ENCODE data around the gene ATP9B. TPM values are rescaled to one million over a fixed set of nuclear protein-coding genes. Genes with fewer than 3 reads are reported as not detected.

The ATP9B gene
- total RNA-seq, 2 donors from 2014 or later: 29.1 to 38.1 TPM

DNA sequence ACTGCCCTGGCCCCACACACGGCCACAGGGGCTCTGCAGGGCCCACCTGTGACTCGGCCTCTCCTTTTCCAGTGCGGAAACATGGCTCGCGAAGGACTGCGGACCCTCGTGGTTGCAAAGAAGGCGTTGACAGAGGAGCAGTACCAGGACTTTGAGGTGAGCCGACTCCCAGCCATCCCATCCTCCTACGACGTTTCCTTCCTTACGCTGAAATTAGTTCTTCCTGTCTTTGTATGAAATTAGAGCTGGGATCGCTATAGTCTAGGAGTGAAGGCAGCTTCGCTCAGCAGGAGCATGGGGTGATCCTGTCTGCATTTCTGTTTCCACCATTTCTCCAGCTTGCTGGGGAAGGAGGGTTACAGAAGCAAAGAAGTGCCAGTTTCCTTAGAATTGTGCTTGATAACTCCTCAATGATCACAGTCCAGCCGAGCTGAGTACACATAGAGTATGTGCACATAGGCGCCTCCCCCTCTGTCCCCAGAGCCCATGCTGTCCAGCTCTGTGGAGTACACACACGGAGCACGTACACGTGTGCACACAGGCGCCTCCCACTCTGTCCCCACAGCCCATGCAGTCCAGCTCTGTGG, 267.5 kb downstream of the ATP9B start:
- Mint-ChIP-seq H3K9me3 (no peaks in the 10 kb centered on the region), H3K27me3 (ENCODE audit: insufficient read depth) (no peaks in the 10 kb centered on the region), H3K36me3 (ENCODE audit: low read depth) (peaks cover 32% of the 10 kb centered on the region), H3K4me3 (no peak overlapping the region), H3K4me1 (no peaks in the 10 kb centered on the region), H3K27ac (no peak overlapping the region)
- no peaks in the 10 kb centered on the region for H3K27me3 ChIP-seq (ENCODE audit: control insufficient read depth, insufficient read depth, low read length, poor library complexity, severe bottlenecking)
- TF ChIP-seq CTCF (conservative IDR thresholded peaks at IDR 0.05): no peak
- H3K27ac ChIP-seq (ENCODE audit: low read depth, low read length): no peak overlapping the region
- no peaks in the 10 kb centered on the region for H3K9me3 ChIP-seq (ENCODE audit: control insufficient read depth, low read length)
- no peak overlapping the region for H3K9ac ChIP-seq (ENCODE audit: extremely low read depth, low read length, poor library complexity, severe bottlenecking)
- no peak for DNase-seq
- no peaks in the 10 kb centered on the region for H3K4me1 ChIP-seq (ENCODE audit: control insufficient read depth, insufficient read depth, low read length)
- WGBS, 2 experiments (ENCODE audit: insufficient coverage in 1 of 2, insufficient read length in 1 of 2): 93 to 95% methylated on average over 16 to 20 of the region's 20 CpGs
- no peaks in the 10 kb centered on the region for H3K36me3 ChIP-seq (ENCODE audit: control insufficient read depth, insufficient read depth, low read length)
- no peak overlapping the region for H3K4me3 ChIP-seq (ENCODE audit: low read length)

- TF ChIP-seq CTCF (conservative IDR thresholded peaks at IDR 0.05): no peak
- peaks cover 5% of the 10 kb centered on the region for H3K36me3 ChIP-seq (ENCODE audit: control insufficient read depth, insufficient read depth, low read length)
- Mint-ChIP-seq H3K4me1 (no peaks in the 10 kb centered on the region), H3K27ac (no peak overlapping the region), H3K9me3 (no peaks in the 10 kb centered on the region), H3K27me3 (ENCODE audit: insufficient read depth) (no peaks in the 10 kb centered on the region), H3K4me3 (no peak overlapping the region), H3K36me3 (ENCODE audit: low read depth) (peaks cover 29% of the 10 kb centered on the region)
- no peaks in the 10 kb centered on the region for H3K9me3 ChIP-seq (ENCODE audit: control insufficient read depth, low read length)
- H3K4me1 ChIP-seq (ENCODE audit: control insufficient read depth, insufficient read depth, low read length): no peaks in the 10 kb centered on the region
- no peak overlapping the region for H3K4me3 ChIP-seq (ENCODE audit: low read length)
- no peak overlapping the region for H3K9ac ChIP-seq (ENCODE audit: extremely low read depth, low read length, poor library complexity, severe bottlenecking)
- no peaks in the 10 kb centered on the region for H3K27me3 ChIP-seq (ENCODE audit: control insufficient read depth, insufficient read depth, low read length, poor library complexity, severe bottlenecking)
- no peak for DNase-seq
- WGBS, 2 experiments (ENCODE audit: insufficient coverage in 1 of 2, insufficient read length in 1 of 2): 96 to 98% methylated on average over 15 to 19 of the region's 19 CpGs
- H3K27ac ChIP-seq (ENCODE audit: low read depth, low read length): no peak overlapping the region
These were observed 268.0 kb downstream of the ATP9B start for GRCh38 chr18:79337184-79337583.

DNA sequence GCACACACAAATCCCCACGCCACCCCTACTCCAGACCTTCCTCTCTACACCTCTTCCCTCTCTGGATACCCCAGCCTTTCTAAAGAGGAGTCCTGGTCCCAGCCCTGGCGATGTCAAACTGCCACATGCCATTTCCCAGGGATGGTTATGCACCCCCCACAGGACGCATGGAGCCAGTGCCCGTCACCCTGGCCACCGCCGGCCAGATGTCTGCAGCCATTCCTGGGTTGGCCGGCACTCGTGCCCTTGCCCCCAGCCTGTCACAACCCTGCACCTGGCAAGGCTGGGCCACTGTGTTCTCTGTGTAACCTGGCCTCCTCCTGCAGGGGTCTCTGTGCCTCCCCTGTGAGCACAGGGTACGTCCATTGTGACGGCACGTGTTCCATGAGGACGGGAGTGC, 268.4 kb downstream of the ATP9B start:
- H3K27ac Mint-ChIP-seq: no peak overlapping the region
- 84 to 89% methylated on average over 10 to 12 of the region's 12 CpGs for WGBS, 2 experiments (ENCODE audit: insufficient coverage in 1 of 2, insufficient read length in 1 of 2)
- H3K36me3 Mint-ChIP-seq (ENCODE audit: low read depth): peaks cover 25% of the 10 kb centered on the region
- no peaks in the 10 kb centered on the region for H3K27me3 Mint-ChIP-seq (ENCODE audit: insufficient read depth)
- no peaks in the 10 kb centered on the region for H3K4me1 Mint-ChIP-seq
- Histone ChIP-seq H3K9ac (ENCODE audit: extremely low read depth, low read length, poor library complexity, severe bottlenecking) (no peak overlapping the region), H3K4me1 (ENCODE audit: control insufficient read depth, insufficient read depth, low read length) (no peaks in the 10 kb centered on the region), H3K4me3 (ENCODE audit: low read length) (no peak overlapping the region), H3K9me3 (ENCODE audit: control insufficient read depth, low read length) (no peaks in the 10 kb centered on the region), H3K27me3 (ENCODE audit: control insufficient read depth, insufficient read depth, low read length, poor library complexity, severe bottlenecking) (no peaks in the 10 kb centered on the region), H3K27ac (ENCODE audit: low read depth, low read length) (no peak overlapping the region), H3K36me3 (ENCODE audit: control insufficient read depth, insufficient read depth, low read length) (peaks cover 5% of the 10 kb centered on the region)
- no peak for DNase-seq
- H3K4me3 Mint-ChIP-seq: no peak overlapping the region
- no peaks in the 10 kb centered on the region for H3K9me3 Mint-ChIP-seq
- no peak for TF ChIP-seq CTCF (conservative IDR thresholded peaks at IDR 0.05)

Data from endodermal cell (in vitro differentiated cells).